ENCODE data around the gene MTMR3.
A peak's percentile ranks its signal among the peaks of the same experiment; 100 is the strongest.

The MTMR3 gene

GRCh38 chr22:30004694-30005093 lies 121.7 kb downstream of the MTMR3 start:
- H3K4me2 ChIP-seq = no peak overlapping the region
- no peak overlapping the region for H3K4me3 ChIP-seq (IDR thresholded peaks at IDR 0.05; ENCODE audit: insufficient read depth, low read depth, low read length)
- no peak overlapping the region for H3K27ac ChIP-seq
- TF ChIP-seq CTCF (conservative IDR thresholded peaks at IDR 0.05; ENCODE audit: low read depth, low read length) = no peak
- no peak overlapping the region for H2AFZ ChIP-seq (ENCODE audit: low read depth)
- H3K36me3 ChIP-seq (ENCODE audit: insufficient read depth) = no peaks in the 10 kb centered on the region
- no peak overlapping the region for H3K9ac ChIP-seq
- no peaks in the 10 kb centered on the region for H4K20me1 ChIP-seq (ENCODE audit: insufficient read depth)
- H3K4me1 ChIP-seq (ENCODE audit: low read depth, poor library complexity, severe bottlenecking) = no peaks in the 10 kb centered on the region
- H3K79me2 ChIP-seq (ENCODE audit: insufficient read depth, low read depth) = no peaks in the 10 kb centered on the region
- no peaks in the 10 kb centered on the region for H3K27me3 ChIP-seq (ENCODE audit: insufficient read depth, low read depth)

- no peaks in the 10 kb centered on the region for H3K79me2 ChIP-seq (ENCODE audit: insufficient read depth, low read depth)
- no peaks in the 10 kb centered on the region for H3K27me3 ChIP-seq (ENCODE audit: insufficient read depth, low read depth)
- no peaks in the 10 kb centered on the region for H3K36me3 ChIP-seq (ENCODE audit: insufficient read depth)
- H3K4me1 ChIP-seq (ENCODE audit: low read depth, poor library complexity, severe bottlenecking) = no peaks in the 10 kb centered on the region
- peak; percentile 98 for TF ChIP-seq CTCF (conservative IDR thresholded peaks at IDR 0.05; ENCODE audit: low read depth, low read length)
- no peak overlapping the region for H3K9ac ChIP-seq
- H3K4me3 ChIP-seq (IDR thresholded peaks at IDR 0.05; ENCODE audit: insufficient read depth, low read depth, low read length) = no peak overlapping the region
- no peak overlapping the region for H2AFZ ChIP-seq (ENCODE audit: low read depth)
- H4K20me1 ChIP-seq (ENCODE audit: insufficient read depth) = no peaks in the 10 kb centered on the region
- no peak overlapping the region for H3K4me2 ChIP-seq
- H3K27ac ChIP-seq = no peak overlapping the region
These were observed 122.4 kb downstream of the MTMR3 start for GRCh38 chr22:30005213-30005857.

GRCh38 chr22:30007361-30007760 lies 124.4 kb downstream of the MTMR3 start:
- Histone ChIP-seq H3K4me2 (no peak overlapping the region), H3K27ac (no peak overlapping the region), H3K27me3 (ENCODE audit: insufficient read depth, low read depth) (no peaks in the 10 kb centered on the region), H3K4me1 (ENCODE audit: low read depth, poor library complexity, severe bottlenecking) (no peaks in the 10 kb centered on the region), H3K36me3 (ENCODE audit: insufficient read depth) (no peaks in the 10 kb centered on the region), H2AFZ (ENCODE audit: low read depth) (no peak overlapping the region), H3K79me2 (ENCODE audit: insufficient read depth, low read depth) (no peaks in the 10 kb centered on the region), H4K20me1 (ENCODE audit: insufficient read depth) (no peaks in the 10 kb centered on the region), H3K9ac (no peak overlapping the region), H3K4me3 (IDR thresholded peaks at IDR 0.05; ENCODE audit: insufficient read depth, low read depth, low read length) (no peak overlapping the region)
- no peak for TF ChIP-seq CTCF (conservative IDR thresholded peaks at IDR 0.05; ENCODE audit: low read depth, low read length)

- H2AFZ ChIP-seq (ENCODE audit: low read depth) = no peak overlapping the region
- no peaks in the 10 kb centered on the region for H3K79me2 ChIP-seq (ENCODE audit: insufficient read depth, low read depth)
- H3K4me3 ChIP-seq (IDR thresholded peaks at IDR 0.05; ENCODE audit: insufficient read depth, low read depth, low read length) = no peak overlapping the region
- H3K27me3 ChIP-seq (ENCODE audit: insufficient read depth, low read depth) = no peaks in the 10 kb centered on the region
- H3K9ac ChIP-seq = no peak overlapping the region
- no peaks in the 10 kb centered on the region for H3K36me3 ChIP-seq (ENCODE audit: insufficient read depth)
- TF ChIP-seq CTCF (conservative IDR thresholded peaks at IDR 0.05; ENCODE audit: low read depth, low read length) = no peak
- no peaks in the 10 kb centered on the region for H3K4me1 ChIP-seq (ENCODE audit: low read depth, poor library complexity, severe bottlenecking)
- no peak overlapping the region for H3K4me2 ChIP-seq
- H3K27ac ChIP-seq = no peak overlapping the region
- no peaks in the 10 kb centered on the region for H4K20me1 ChIP-seq (ENCODE audit: insufficient read depth)
These were observed 125.4 kb downstream of the MTMR3 start for GRCh38 chr22:30008401-30008800.
